IPS-NIHi11 (cell line): Measurements from ENCODE around the gene SLC2A4RG.
"Not testable (repeated sequence)": the region's sequence is repeated elsewhere in the genome, so short reads cannot be mapped to it uniquely, and the experiment has no call there.

Source experiments
- DNase-seq: peaks from one replicate; pipeline ENCODE4 v3.0.0; 2012; ENCODE audit warnings: mixed read lengths, low spot score

The SLC2A4RG gene

GRCh38 chr20:63754008-63754407, 14.4 kb downstream of the SLC2A4RG start:
- DNase-seq = no peak

- no peak for DNase-seq
These were observed 16.5 kb downstream of the SLC2A4RG start for GRCh38 chr20:63755933-63756647.

- DNase-seq = no peak
These were observed 17.0 kb downstream of the SLC2A4RG start for GRCh38 chr20:63756648-63756991.

GRCh38 chr20:63758152-63758551, 18.6 kb downstream of the SLC2A4RG start:
- DNase-seq = no peak

GRCh38 chr20:63759377-63759901, 19.9 kb downstream of the SLC2A4RG start:
- no peak for DNase-seq

- no peak for DNase-seq
These were observed 25.7 kb downstream of the SLC2A4RG start for GRCh38 chr20:63765082-63765873.

GRCh38 chr20:63765902-63766301, 26.3 kb downstream of the SLC2A4RG start:
- no peak for DNase-seq

- no peak for DNase-seq
These were observed 27.3 kb downstream of the SLC2A4RG start for GRCh38 chr20:63766695-63767426.

GRCh38 chr20:63767456-63767855, 27.9 kb downstream of the SLC2A4RG start:
- DNase-seq = no peak

- no peak for DNase-seq
These were observed 28.3 kb downstream of the SLC2A4RG start for GRCh38 chr20:63767886-63768285.

- no peak for DNase-seq
These were observed 29.3 kb downstream of the SLC2A4RG start for GRCh38 chr20:63768591-63769515.

- no peak for DNase-seq
These were observed 30.4 kb downstream of the SLC2A4RG start for GRCh38 chr20:63769891-63770474.

- no peak for DNase-seq
These were observed 31.6 kb downstream of the SLC2A4RG start for GRCh38 chr20:63771046-63771707.

- DNase-seq = no peak
These were observed 33.4 kb downstream of the SLC2A4RG start for GRCh38 chr20:63772781-63773518.

GRCh38 chr20:63773571-63774241, 34.1 kb downstream of the SLC2A4RG start:
- DNase-seq = no peak

GRCh38 chr20:63774306-63774705, 34.7 kb downstream of the SLC2A4RG start:
- DNase-seq = no peak

- DNase-seq = peak; percentile 95
These were observed 35.8 kb downstream of the SLC2A4RG start for GRCh38 chr20:63775096-63775978.

GRCh38 chr20:63776875-63777274, 37.3 kb downstream of the SLC2A4RG start:
- DNase-seq = not testable (repeated sequence)
